Thymus (tissue), 11 donors: ENCODE results near the gene RHO. TPM values are rescaled to one million over a fixed set of nuclear protein-coding genes. Genes with fewer than 3 reads are reported as not detected.
"Not testable (repeated sequence)": the region's sequence is repeated elsewhere in the genome, so short reads cannot be mapped to it uniquely, and the experiment has no call there.

Experiments used
- DNase-seq, 9 donors: peaks; one replicate each; pipeline ENCODE4 v3.0.0-alpha.2; 2013; ENCODE audit warnings: low spot score in 9 of 9, low read depth in 6 of 9, missing footprints in 1 of 9
- H3K27ac ChIP-seq, 2 donors: one replicate each; pipeline ENCODE4 v1.5.1; 2013; ENCODE audit warnings: control low read depth in 1 of 2, low read depth in 1 of 2, low read length in 1 of 2, mild to moderate bottlenecking in 1 of 2, moderate library complexity in 1 of 2
- H3K27me3 ChIP-seq, 2 donors: one replicate each; pipeline ENCODE4 v1.5.1; 2013; ENCODE audit warnings: low read length in 1 of 2; ENCODE audit not compliant: control insufficient read depth in 2 of 2, insufficient read depth in 1 of 2
- H3K36me3 ChIP-seq, 2 donors: one replicate each; pipeline ENCODE4 v1.5.1; 2013; ENCODE audit warnings: low read length in 1 of 2, mild to moderate bottlenecking in 1 of 2, moderate library complexity in 1 of 2; ENCODE audit not compliant: control insufficient read depth in 2 of 2, insufficient read depth in 2 of 2
- H3K4me1 ChIP-seq, 2 donors: one replicate each; pipeline ENCODE4 v1.5.1; 2013; ENCODE audit warnings: low read length in 2 of 2; ENCODE audit not compliant: control insufficient read depth in 2 of 2, insufficient read depth in 2 of 2
- H3K4me3 ChIP-seq, 2 donors: one replicate each; pipeline ENCODE4 v1.5.1; 2013; ENCODE audit warnings: low read length in 2 of 2, control low read depth in 1 of 2, mild to moderate bottlenecking in 1 of 2
- H3K9me3 ChIP-seq, 2 donors: one replicate each; pipeline ENCODE4 v1.5.1; 2013; ENCODE audit warnings: low read length in 1 of 2, mild to moderate bottlenecking in 1 of 2; ENCODE audit not compliant: control insufficient read depth in 2 of 2, insufficient read depth in 1 of 2
- WGBS: extraction: QIAGEN DNeasy Blood & Tissue Kit; methylation state at CpG from one replicate; pipeline ENCODE4 v1.1.7; 2013; 5-methylcytosine and 5-hydroxymethylcytosine counted together
- polyA plus RNA-seq: library from polyadenylated mRNA; stranded (reverse); fragments of 200-250 nt; gene quantifications from one replicate; pipeline ENCODE4 v1.2.3, GENCODE V29; 2013
- total RNA-seq: library from RNA; stranded (reverse); fragments of 120-200 nt; gene quantifications from one replicate; pipeline ENCODE4 v1.2.4, GENCODE V29; 2013
- donor health status: healthy.

The RHO gene
- total and polyA plus RNA-seq, 2 donors = 0.05 to 0.07 TPM

GRCh38 chr3:129504471-129505100 is 23.9 kb upstream of the RHO start:
- Histone ChIP-seq H3K9me3 (no peaks in the 10 kb centered on the region), H3K27ac (no peak overlapping the region), H3K27me3 (no peaks in the 10 kb centered on the region), H3K4me3 (no peak overlapping the region), H3K4me1 (no peaks in the 10 kb centered on the region), H3K36me3 (peaks cover 52 to 61% of the 10 kb centered on the region in 2 donors)
- no peak for DNase-seq
- WGBS = 97% methylated on average over 5 of the region's 5 CpGs

- 97% methylated on average over 6 of the region's 6 CpGs for WGBS
Measured at GRCh38 chr3:129505341-129505740, 23.1 kb upstream of the RHO start.

GRCh38 chr3:129506231-129506742 is 22.2 kb upstream of the RHO start:
- Histone ChIP-seq H3K27me3 (no peaks in the 10 kb centered on the region), H3K36me3 (peaks cover 41 to 52% of the 10 kb centered on the region in 2 donors), H3K4me3 (no peak overlapping the region), H3K4me1 (no peaks in the 10 kb centered on the region), H3K27ac (no peak overlapping the region), H3K9me3 (no peaks in the 10 kb centered on the region)
- WGBS = 97% methylated on average over 9 of the region's 9 CpGs
- DNase-seq = no peak

More at GRCh38 chr3:129505341-129505740, 23.1 kb upstream of the RHO start:
- no peaks in the 10 kb centered on the region for H3K9me3 ChIP-seq
- H3K27ac ChIP-seq = no peak overlapping the region
- no peak for DNase-seq
- H3K36me3 ChIP-seq = peaks cover 45 to 55% of the 10 kb centered on the region in 2 donors
- H3K4me3 ChIP-seq = no peak overlapping the region
- H3K27me3 ChIP-seq = no peaks in the 10 kb centered on the region
- no peaks in the 10 kb centered on the region for H3K4me1 ChIP-seq

GRCh38 chr3:129507181-129507831 is 21.1 kb upstream of the RHO start:
- no peak overlapping the region for H3K27ac ChIP-seq
- no peak overlapping the region for H3K4me3 ChIP-seq
- H3K9me3 ChIP-seq = no peaks in the 10 kb centered on the region
- 96% methylated on average over 9 of the region's 9 CpGs for WGBS
- no peak for DNase-seq
- H3K4me1 ChIP-seq = no peaks in the 10 kb centered on the region
- no peaks in the 10 kb centered on the region for H3K27me3 ChIP-seq
- peaks cover 47 to 49% of the 10 kb centered on the region in 2 donors for H3K36me3 ChIP-seq

- H3K36me3 ChIP-seq = peaks cover 30 to 55% of the 10 kb centered on the region in 2 donors
Measured at GRCh38 chr3:129512595-129512994, 15.8 kb upstream of the RHO start.

GRCh38 chr3:129513705-129514104 is 14.7 kb upstream of the RHO start:
- H3K4me3 ChIP-seq = no peak overlapping the region
- no peak for DNase-seq
- H3K4me1 ChIP-seq = no peaks in the 10 kb centered on the region
- H3K36me3 ChIP-seq = peaks cover 26 to 61% of the 10 kb centered on the region in 2 donors
- H3K9me3 ChIP-seq = no peaks in the 10 kb centered on the region
- H3K27ac ChIP-seq = no peak overlapping the region
- no peaks in the 10 kb centered on the region for H3K27me3 ChIP-seq
- 96% methylated on average over 8 of the region's 8 CpGs for WGBS

More at GRCh38 chr3:129512595-129512994, 15.8 kb upstream of the RHO start:
- no peaks in the 10 kb centered on the region for H3K4me1 ChIP-seq
- H3K4me3 ChIP-seq = no peak overlapping the region
- DNase-seq = no peak
- H3K27ac ChIP-seq = no peak overlapping the region
- H3K9me3 ChIP-seq = no peaks in the 10 kb centered on the region
- H3K27me3 ChIP-seq = no peaks in the 10 kb centered on the region

- DNase-seq = no peak
- no peak overlapping the region for H3K27ac ChIP-seq
- H3K4me1 ChIP-seq = no peaks in the 10 kb centered on the region
- H3K27me3 ChIP-seq = no peaks in the 10 kb centered on the region
- WGBS = 98% methylated on average over 10 of the region's 10 CpGs
- H3K9me3 ChIP-seq = no peaks in the 10 kb centered on the region
- H3K36me3 ChIP-seq = peaks cover 26 to 64% of the 10 kb centered on the region in 2 donors
- H3K4me3 ChIP-seq = no peak overlapping the region
Measured at GRCh38 chr3:129514110-129514509, 14.3 kb upstream of the RHO start.

GRCh38 chr3:129514563-129514962 is 13.9 kb upstream of the RHO start:
- H3K27me3 ChIP-seq = no peaks in the 10 kb centered on the region
- peaks cover 28 to 69% of the 10 kb centered on the region in 2 donors for H3K36me3 ChIP-seq
- no peak for DNase-seq
- WGBS = 98% methylated on average over 6 of the region's 6 CpGs
- no peak overlapping the region for H3K27ac ChIP-seq
- no peak overlapping the region for H3K4me3 ChIP-seq
- H3K4me1 ChIP-seq = no peaks in the 10 kb centered on the region
- no peaks in the 10 kb centered on the region for H3K9me3 ChIP-seq

- H3K4me1 ChIP-seq, H3K9me3 ChIP-seq, H3K27ac ChIP-seq, H3K27me3 ChIP-seq, H3K4me3 ChIP-seq, DNase-seq: not testable (repeated sequence)
- H3K36me3 ChIP-seq = peaks cover 28 to 75% of the 10 kb centered on the region in 2 donors
- WGBS = 98% methylated on average over 18 of the region's 25 CpGs
Measured at GRCh38 chr3:129515108-129515820, 13.2 kb upstream of the RHO start.
